ENCODE data around the gene PTPRN2. TPM values are rescaled to one million over a fixed set of nuclear protein-coding genes. Genes with fewer than 3 reads are reported as not detected.

Gene PTPRN2
- total and polyA plus RNA-seq, 9 of the 15 experiments (the other 6 are each of a cell fraction or from before 2014, with no cell fraction given) = not detected

DNA sequence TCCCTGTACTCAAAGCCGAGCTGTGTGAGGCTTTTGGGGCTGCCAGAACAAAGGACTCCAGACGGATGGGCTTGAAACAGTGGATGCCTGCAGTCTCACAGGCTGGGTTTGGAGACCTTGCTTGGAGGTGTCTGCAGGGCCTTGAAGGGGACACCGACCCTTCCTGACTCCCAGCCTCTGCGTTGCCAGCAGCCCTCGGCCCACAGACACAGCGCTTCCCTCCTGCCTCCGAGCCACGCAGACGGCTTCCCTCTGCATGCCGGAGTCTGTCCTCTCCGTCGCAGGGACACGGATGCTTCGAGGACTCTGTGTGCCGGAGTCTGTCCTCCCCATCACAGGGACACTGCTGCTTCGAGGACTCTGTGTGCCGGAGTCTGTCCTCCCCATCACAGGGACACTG, 726.1 kb downstream of the PTPRN2 start:
- Histone ChIP-seq H3K9me3 (replicated peaks; ENCODE audit: control insufficient read depth, insufficient read depth, low read depth, low read length) (no peaks in the 10 kb centered on the region), H3K27ac (ENCODE audit: extremely low read depth, low read depth, low read length) (no peak overlapping the region), H3K79me2 (ENCODE audit: control insufficient read depth, insufficient read depth, low read length) (no peaks in the 10 kb centered on the region), H3K36me3 (ENCODE audit: control insufficient read depth, insufficient read depth, low read length) (no peaks in the 10 kb centered on the region), H3K27me3 (ENCODE audit: control insufficient read depth in 2 of 2, insufficient read depth in 2 of 2, low read length in 2 of 2) (peaks cover 62 to 71% of the 10 kb centered on the region in 2 experiments), H3K4me1 (replicated peaks in 1 of 2; ENCODE audit: control insufficient read depth in 2 of 2, insufficient read depth in 2 of 2, low read length in 2 of 2) (no peaks in the 10 kb centered on the region), H3K4me2 (ENCODE audit: insufficient read depth, low read length) (no peak overlapping the region), H4K20me1 (replicated peaks; ENCODE audit: control insufficient read depth, insufficient read depth, low read length) (peaks cover 29% of the 10 kb centered on the region), H3K9ac (ENCODE audit: insufficient read depth in 1 of 2, low read depth in 2 of 2, low read length in 2 of 2) (no peak overlapping the region), H3K4me3 (no peak overlapping the region), H3K9me1 (ENCODE audit: control insufficient read depth, insufficient read depth, low read length) (no peaks in the 10 kb centered on the region), H2AFZ (ENCODE audit: low read depth, low read length) (no peak overlapping the region)
- FAIRE-seq = no peak
- no peak for DNase-seq (ENCODE audit: extremely low read depth in 1 of 4, low spot score in 3 of 4)
- ChIA-PET POLR2A (interaction anchor here (0.7 kb wide), 1 partner anchor 12 kb away, joined by 3 read pairs; no protein-coding TSS in a partner anchor), CTCF (ENCODE audit: low intra/inter-chr PET ratio) (no interaction called here)
- intact Hi-C loops (cut with micrococcal nuclease) (no loop called here), in situ Hi-C loops (cut with MboI) (no loop called here)
- ATAC-seq = no peak
- no peak for TF ChIP-seq CBX3 (IDR thresholded peaks at IDR 0.05; ENCODE audit: borderline replicate concordance in 1 of 2, low read length in 2 of 2)
- TF ChIP-seq MEF2D (tag; conservative IDR thresholded peaks at IDR 0.05; ENCODE audit: low read depth) = no peak
- TF ChIP-seq, protein P1, sequence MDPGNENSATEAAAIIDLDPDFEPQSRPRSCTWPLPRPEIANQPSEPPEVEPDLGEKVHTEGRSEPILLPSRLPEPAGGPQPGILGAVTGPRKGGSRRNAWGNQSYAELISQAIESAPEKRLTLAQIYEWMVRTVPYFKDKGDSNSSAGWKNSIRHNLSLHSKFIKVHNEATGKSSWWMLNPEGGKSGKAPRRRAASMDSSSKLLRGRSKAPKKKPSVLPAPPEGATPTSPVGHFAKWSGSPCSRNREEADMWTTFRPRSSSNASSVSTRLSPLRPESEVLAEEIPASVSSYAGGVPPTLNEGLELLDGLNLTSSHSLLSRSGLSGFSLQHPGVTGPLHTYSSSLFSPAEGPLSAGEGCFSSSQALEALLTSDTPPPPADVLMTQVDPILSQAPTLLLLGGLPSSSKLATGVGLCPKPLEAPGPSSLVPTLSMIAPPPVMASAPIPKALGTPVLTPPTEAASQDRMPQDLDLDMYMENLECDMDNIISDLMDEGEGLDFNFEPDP (CRISPR knock-in tag; IDR thresholded peaks at IDR 0.05) = no peak
- TF ChIP-seq ZNF217 (CRISPR knock-in tag; IDR thresholded peaks at IDR 0.05) = no peak
- no peak for TF ChIP-seq SMARCC2 (IDR thresholded peaks at IDR 0.05; ENCODE audit: low read depth)
- TF ChIP-seq KDM1A (IDR thresholded peaks at IDR 0.05) = no peak
- no peak for TF ChIP-seq HDAC2 (IDR thresholded peaks at IDR 0.05)
- no peak for TF ChIP-seq SMAD4 (CRISPR knock-in tag; conservative IDR thresholded peaks at IDR 0.05)
- TF ChIP-seq FOXJ2 (tag; IDR thresholded peaks at IDR 0.05) = no peak
- TF ChIP-seq RNF2 (IDR thresholded peaks at IDR 0.05) = no peak
- under 1% methylated on average over 17 of the region's 17 CpGs for WGBS (ENCODE audit: insufficient coverage, low coverage, missing lambda C conversion rate)
- no TSS peak for BruUV-seq (replicated peaks)
